ENCODE measurements around the gene MYMK.

DNA sequence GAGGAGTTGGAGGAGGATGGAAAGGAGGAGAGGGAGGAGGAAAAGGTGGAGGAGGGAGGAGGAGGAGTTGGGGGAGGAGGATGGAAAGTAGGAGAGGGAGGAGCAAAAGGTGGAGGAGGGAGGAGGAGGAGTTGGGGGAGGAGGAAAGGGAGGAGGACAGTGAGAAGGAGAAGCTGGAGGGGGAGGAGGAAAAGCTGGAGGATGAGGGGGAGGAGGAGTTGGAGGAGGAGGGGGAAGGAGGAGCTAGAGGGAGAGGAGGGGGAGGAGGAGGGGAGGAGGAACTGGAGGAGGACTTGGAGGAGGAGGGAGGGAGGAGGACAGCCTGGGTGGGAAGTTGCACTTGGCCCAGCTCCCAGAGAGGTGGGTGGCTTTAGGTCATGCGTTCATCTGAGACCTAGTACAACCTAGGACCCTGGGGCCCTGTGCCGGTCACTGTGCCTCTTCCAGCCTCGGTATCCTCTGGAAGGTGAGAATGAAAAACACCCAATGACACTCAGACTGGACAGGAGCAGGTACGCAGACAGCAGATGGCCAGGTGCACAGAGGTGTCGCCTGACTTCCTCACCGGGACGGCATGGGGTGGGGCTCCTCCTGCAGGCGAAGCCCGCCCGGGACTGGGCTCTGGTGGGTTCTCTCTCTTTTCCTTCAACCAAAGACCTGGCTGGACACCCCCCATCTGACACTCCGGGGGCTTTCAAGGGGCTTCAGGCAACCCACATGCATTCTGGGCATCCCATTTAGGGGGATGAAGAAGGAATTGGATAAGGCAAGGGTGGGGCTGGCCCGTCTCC is 33.7 kb downstream of the MYMK start:
- TF ChIP-seq, protein P1, sequence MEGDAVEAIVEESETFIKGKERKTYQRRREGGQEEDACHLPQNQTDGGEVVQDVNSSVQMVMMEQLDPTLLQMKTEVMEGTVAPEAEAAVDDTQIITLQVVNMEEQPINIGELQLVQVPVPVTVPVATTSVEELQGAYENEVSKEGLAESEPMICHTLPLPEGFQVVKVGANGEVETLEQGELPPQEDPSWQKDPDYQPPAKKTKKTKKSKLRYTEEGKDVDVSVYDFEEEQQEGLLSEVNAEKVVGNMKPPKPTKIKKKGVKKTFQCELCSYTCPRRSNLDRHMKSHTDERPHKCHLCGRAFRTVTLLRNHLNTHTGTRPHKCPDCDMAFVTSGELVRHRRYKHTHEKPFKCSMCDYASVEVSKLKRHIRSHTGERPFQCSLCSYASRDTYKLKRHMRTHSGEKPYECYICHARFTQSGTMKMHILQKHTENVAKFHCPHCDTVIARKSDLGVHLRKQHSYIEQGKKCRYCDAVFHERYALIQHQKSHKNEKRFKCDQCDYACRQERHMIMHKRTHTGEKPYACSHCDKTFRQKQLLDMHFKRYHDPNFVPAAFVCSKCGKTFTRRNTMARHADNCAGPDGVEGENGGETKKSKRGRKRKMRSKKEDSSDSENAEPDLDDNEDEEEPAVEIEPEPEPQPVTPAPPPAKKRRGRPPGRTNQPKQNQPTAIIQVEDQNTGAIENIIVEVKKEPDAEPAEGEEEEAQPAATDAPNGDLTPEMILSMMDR (conservative IDR thresholded peaks at IDR 0.05; ENCODE audit: low read depth, low read length): no peak
- TF ChIP-seq POLR2A (IDR thresholded peaks at IDR 0.05; ENCODE audit: low read depth, low read length): no peak
- TF ChIP-seq SMC3 (IDR thresholded peaks at IDR 0.05; ENCODE audit: low read depth, low read length): no peak
- no peak for TF ChIP-seq MAZ (IDR thresholded peaks at IDR 0.05; ENCODE audit: borderline replicate concordance, low read depth, low read length)
- no peak for TF ChIP-seq CEBPB (IDR thresholded peaks at IDR 0.05; ENCODE audit: low read depth, low read length)
- no peak for TF ChIP-seq FOS (IDR thresholded peaks at IDR 0.05; ENCODE audit: low read depth, low read length)
- TF ChIP-seq BHLHE40 (IDR thresholded peaks at IDR 0.05; ENCODE audit: low read depth, low read length): no peak
- TF ChIP-seq, protein P2, sequence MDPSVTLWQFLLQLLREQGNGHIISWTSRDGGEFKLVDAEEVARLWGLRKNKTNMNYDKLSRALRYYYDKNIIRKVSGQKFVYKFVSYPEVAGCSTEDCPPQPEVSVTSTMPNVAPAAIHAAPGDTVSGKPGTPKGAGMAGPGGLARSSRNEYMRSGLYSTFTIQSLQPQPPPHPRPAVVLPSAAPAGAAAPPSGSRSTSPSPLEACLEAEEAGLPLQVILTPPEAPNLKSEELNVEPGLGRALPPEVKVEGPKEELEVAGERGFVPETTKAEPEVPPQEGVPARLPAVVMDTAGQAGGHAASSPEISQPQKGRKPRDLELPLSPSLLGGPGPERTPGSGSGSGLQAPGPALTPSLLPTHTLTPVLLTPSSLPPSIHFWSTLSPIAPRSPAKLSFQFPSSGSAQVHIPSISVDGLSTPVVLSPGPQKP (IDR thresholded peaks at IDR 0.05; ENCODE audit: borderline replicate concordance, low read depth, low read length): no peak
- no peak for TF ChIP-seq RCOR1 (IDR thresholded peaks at IDR 0.05; ENCODE audit: insufficient replicate concordance, low read length)
